SK-N-SH treated with all-trans-retinoic acid at 6 μM for 48 hours (cell line): ENCODE results near the gene UCHL3.

Experiments
- PATZ1 ChIP-seq: fragments of 250-450 bp; sonication (Bioruptor Pico); IDR thresholded peaks from 2 replicates; pipeline ENCODE4 v1.8.0; 2020; ENCODE audit warnings: mild to moderate bottlenecking, moderate library complexity, borderline replicate concordance
- RARB ChIP-seq: fragments of 250-450 bp; sonication (Bioruptor Pico); IDR thresholded peaks from 2 replicates; pipeline ENCODE4 v1.8.0; 2021; ENCODE audit warnings: mild to moderate bottlenecking, moderate library complexity
- SNAI2 ChIP-seq: fragments of 250-450 bp; sonication (Bioruptor Pico); IDR thresholded peaks from 2 replicates; pipeline ENCODE4 v1.5.0; 2020; ENCODE audit warnings: mild to moderate bottlenecking, moderate library complexity
- ZFP30 ChIP-seq: fragments of 450-650 bp; formaldehyde crosslinking; IDR thresholded peaks from 2 replicates; pipeline ENCODE4 v1.5.0; 2022; ENCODE audit warnings: mild to moderate bottlenecking, moderate library complexity
- TF ChIP-seq, protein P1 (sequence below): fragments of 250-450 bp; sonication (Bioruptor Pico); IDR thresholded peaks from 2 replicates; pipeline ENCODE4 v1.5.1; 2020; ENCODE audit warnings: low read depth, mild to moderate bottlenecking, moderate library complexity

DNA sequence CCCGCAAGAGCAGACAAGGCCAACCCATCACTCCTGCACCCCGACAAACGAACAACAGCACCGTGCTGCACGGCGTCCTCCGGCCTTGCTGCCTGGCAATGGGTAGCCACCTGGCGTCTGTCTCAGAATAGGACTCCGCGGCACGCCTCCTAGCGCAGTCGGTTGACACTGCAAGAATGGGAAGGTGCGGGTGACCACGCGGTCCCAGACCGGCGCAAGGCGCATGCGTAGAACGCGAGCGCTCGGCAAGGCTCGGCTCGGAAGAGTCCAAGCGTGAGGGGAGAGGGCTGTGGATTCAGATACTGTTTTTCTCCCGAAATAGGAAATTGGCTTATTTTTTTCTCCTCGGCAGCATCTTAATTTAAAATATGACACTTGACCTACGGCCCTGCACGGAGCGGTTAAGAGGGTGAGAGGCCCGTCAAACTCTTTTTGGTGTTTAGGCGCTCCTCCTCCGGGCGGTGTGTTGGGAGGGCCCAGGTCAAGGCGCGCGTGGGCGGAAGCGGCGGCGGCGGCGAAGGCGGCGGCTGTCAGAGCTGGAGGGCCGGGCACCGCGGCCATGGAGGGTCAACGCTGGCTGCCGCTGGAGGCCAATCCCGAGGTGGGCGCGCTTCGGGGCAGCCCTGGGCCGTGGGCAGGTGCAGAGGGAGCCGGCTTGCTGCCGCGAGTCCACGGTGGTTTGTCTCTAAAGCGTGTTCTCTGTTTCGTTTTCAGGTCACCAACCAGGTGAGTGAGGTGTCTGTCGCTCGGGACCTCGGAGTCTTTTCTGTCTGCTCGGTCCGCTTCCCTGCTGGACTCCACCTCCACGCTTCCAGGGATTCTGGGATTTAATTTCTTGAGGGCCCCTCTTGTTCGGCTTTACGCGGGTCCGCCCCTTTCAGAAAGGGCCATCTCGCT is at the start of gene UCHL3:
- no peak for TF ChIP-seq SNAI2
- no peak for TF ChIP-seq ZFP30 (CRISPR knock-in tag)
- no peak for TF ChIP-seq RARB (CRISPR knock-in tag)
- TF ChIP-seq, protein P1, sequence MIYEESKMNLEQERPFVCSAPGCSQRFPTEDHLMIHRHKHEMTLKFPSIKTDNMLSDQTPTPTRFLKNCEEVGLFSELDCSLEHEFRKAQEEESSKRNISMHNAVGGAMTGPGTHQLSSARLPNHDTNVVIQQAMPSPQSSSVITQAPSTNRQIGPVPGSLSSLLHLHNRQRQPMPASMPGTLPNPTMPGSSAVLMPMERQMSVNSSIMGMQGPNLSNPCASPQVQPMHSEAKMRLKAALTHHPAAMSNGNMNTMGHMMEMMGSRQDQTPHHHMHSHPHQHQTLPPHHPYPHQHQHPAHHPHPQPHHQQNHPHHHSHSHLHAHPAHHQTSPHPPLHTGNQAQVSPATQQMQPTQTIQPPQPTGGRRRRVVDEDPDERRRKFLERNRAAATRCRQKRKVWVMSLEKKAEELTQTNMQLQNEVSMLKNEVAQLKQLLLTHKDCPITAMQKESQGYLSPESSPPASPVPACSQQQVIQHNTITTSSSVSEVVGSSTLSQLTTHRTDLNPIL (CRISPR knock-in tag), result no peak
- no peak for TF ChIP-seq PATZ1 (CRISPR knock-in tag)
